Endothelial cell of umbilical vein (primary cell): ENCODE data around the gene KDM4B.

Source experiments
- FOS ChIP-seq: IDR thresholded peaks from 2 replicates; pipeline ENCODE4 v1.6.1; 2011; ENCODE audit warnings: mild to moderate bottlenecking, low read length, moderate library complexity, borderline replicate concordance; ENCODE audit not compliant: insufficient read depth
- GATA2 ChIP-seq: IDR thresholded peaks from 2 replicates; pipeline ENCODE4 v1.7.0; 2011; ENCODE audit warnings: low read depth, mild to moderate bottlenecking, moderate library complexity, mixed read lengths, low read length; ENCODE audit not compliant: insufficient read length, insufficient read depth
- MYC ChIP-seq: IDR thresholded peaks from one replicate; pipeline ENCODE4 v1.6.1; 2011; ENCODE audit warnings: mild to moderate bottlenecking, low read depth, low read length

DNA sequence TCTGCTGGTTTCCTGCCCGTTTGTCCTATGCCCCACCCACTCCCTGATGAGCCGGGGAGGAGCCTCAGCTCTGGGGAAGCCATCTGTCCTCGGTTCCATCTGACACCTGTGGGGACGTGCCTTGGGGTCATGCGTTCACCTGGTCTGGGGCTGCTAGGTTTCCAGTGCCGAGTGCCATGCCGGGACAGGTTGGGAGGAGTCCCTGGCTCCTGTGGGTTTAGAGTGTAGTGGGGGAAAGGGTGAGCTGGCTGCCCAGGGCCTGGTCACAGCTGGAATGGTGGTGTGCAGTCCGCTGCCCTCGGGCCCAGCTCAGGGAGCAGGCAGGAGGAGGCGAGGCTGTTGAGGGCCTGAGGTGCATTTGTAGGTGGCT, 2.5 kb downstream of the KDM4B start:
- TF ChIP-seq GATA2 (no peak), MYC (no peak), FOS (no peak)
